MG63 (cell line): Measurements from ENCODE around the gene TSPYL4. TPM values are rescaled to one million over a fixed set of nuclear protein-coding genes. Genes with fewer than 3 reads are reported as not detected.

Experiments
- DNase-seq: peaks from one replicate; pipeline ENCODE4 v3.0.0-alpha.2; 2020
- H3K27me3 ChIP-seq: fragments of 250-450 bp; sonication (Bioruptor Pico); 2 replicates; pipeline ENCODE4 v1.5.1; 2020; ENCODE audit warnings: mild to moderate bottlenecking, moderate library complexity
- H3K36me3 ChIP-seq: fragments of 250-450 bp; sonication (Bioruptor Pico); 2 replicates; pipeline ENCODE4 v1.5.1; 2020; ENCODE audit warnings: mild to moderate bottlenecking, moderate library complexity
- H3K4me3 ChIP-seq: fragments of 250-450 bp; sonication (Bioruptor Pico); 2 replicates; pipeline ENCODE4 v1.5.1; 2020; ENCODE audit warnings: mild to moderate bottlenecking, moderate library complexity
- H3K9me3 ChIP-seq: fragments of 250-450 bp; sonication (Bioruptor Pico); 2 replicates; pipeline ENCODE4 v1.5.1; 2020; ENCODE audit warnings: mild to moderate bottlenecking, moderate library complexity
- total RNA-seq: library from RNA; depleted of rRNA; stranded (reverse); fragments of >200 nt; shearing (Covaris generic); gene quantifications from 2 replicates; pipeline ENCODE4 v1.2.3, GENCODE V29; 2014; ENCODE audit warnings: low replicate concordance

The TSPYL4 gene
- total RNA-seq, 1 experiment from 2014 or later, result 6.8 TPM

- DNase-seq, result peak; percentile 3
- no peaks in the 10 kb centered on the region for H3K27me3 ChIP-seq
Observed at GRCh38 chr6:116251568-116252384, 2.1 kb downstream of the TSPYL4 start.

GRCh38 chr6:116248577-116248976 lies 5.3 kb downstream of the TSPYL4 start:
- Histone ChIP-seq H3K4me3 (no peak overlapping the region), H3K36me3 (peaks cover 9% of the 10 kb centered on the region), H3K9me3 (no peaks in the 10 kb centered on the region), H3K27me3 (no peaks in the 10 kb centered on the region)
- no peak for DNase-seq

More at GRCh38 chr6:116251568-116252384, 2.1 kb downstream of the TSPYL4 start:
- Histone ChIP-seq H3K9me3 (no peaks in the 10 kb centered on the region), H3K4me3 (no peak overlapping the region), H3K36me3 (peaks cover 9% of the 10 kb centered on the region)

- no peaks in the 10 kb centered on the region for H3K9me3 ChIP-seq
- DNase-seq, result no peak
Observed at GRCh38 chr6:116247285-116247684, 6.6 kb downstream of the TSPYL4 start.

GRCh38 chr6:116246089-116246488 lies 7.8 kb downstream of the TSPYL4 start:
- Histone ChIP-seq H3K27me3 (no peaks in the 10 kb centered on the region), H3K36me3 (0 out of 2 replicates have a peak, but pooled peaks cover 3% of the 10 kb centered on the region), H3K9me3 (no peaks in the 10 kb centered on the region), H3K4me3 (no peak overlapping the region)
- DNase-seq, result no peak

More at GRCh38 chr6:116247285-116247684, 6.6 kb downstream of the TSPYL4 start:
- Histone ChIP-seq H3K4me3 (no peak overlapping the region), H3K36me3 (peaks cover 9% of the 10 kb centered on the region), H3K27me3 (no peaks in the 10 kb centered on the region)

- no peak for DNase-seq
- H3K36me3 ChIP-seq, result no peaks in the 10 kb centered on the region
- no peaks in the 10 kb centered on the region for H3K27me3 ChIP-seq
- H3K4me3 ChIP-seq, result no peak overlapping the region
- no peaks in the 10 kb centered on the region for H3K9me3 ChIP-seq
Observed at GRCh38 chr6:116244284-116244683, 9.6 kb downstream of the TSPYL4 start.

GRCh38 chr6:116239856-116240255 lies 14.0 kb downstream of the TSPYL4 start:
- no peak for DNase-seq
- no peaks in the 10 kb centered on the region for H3K36me3 ChIP-seq
- H3K9me3 ChIP-seq, result no peaks in the 10 kb centered on the region
- H3K4me3 ChIP-seq, result no peak overlapping the region
- H3K27me3 ChIP-seq, result no peaks in the 10 kb centered on the region

- no peak for DNase-seq
- H3K4me3 ChIP-seq, result no peak overlapping the region
- H3K27me3 ChIP-seq, result no peaks in the 10 kb centered on the region
- H3K36me3 ChIP-seq, result no peaks in the 10 kb centered on the region
- no peaks in the 10 kb centered on the region for H3K9me3 ChIP-seq
Observed at GRCh38 chr6:116239256-116239655, 14.6 kb downstream of the TSPYL4 start.

- Histone ChIP-seq H3K36me3 (no peaks in the 10 kb centered on the region), H3K9me3 (no peaks in the 10 kb centered on the region), H3K27me3 (no peaks in the 10 kb centered on the region), H3K4me3 (no peak overlapping the region)
- no peak for DNase-seq
Observed at GRCh38 chr6:116238083-116238482, 15.8 kb downstream of the TSPYL4 start.

- Histone ChIP-seq H3K27me3 (no peaks in the 10 kb centered on the region), H3K36me3 (no peaks in the 10 kb centered on the region)
Observed at GRCh38 chr6:116234689-116235088, 19.2 kb downstream of the TSPYL4 start.

GRCh38 chr6:116229287-116229913 lies 24.5 kb downstream of the TSPYL4 start:
- no peaks in the 10 kb centered on the region for H3K36me3 ChIP-seq
- no peaks in the 10 kb centered on the region for H3K27me3 ChIP-seq
- peak; percentile 87 for DNase-seq
- H3K9me3 ChIP-seq, result no peaks in the 10 kb centered on the region
- H3K4me3 ChIP-seq, result no peak overlapping the region

More at GRCh38 chr6:116234689-116235088, 19.2 kb downstream of the TSPYL4 start:
- Histone ChIP-seq H3K9me3 (no peaks in the 10 kb centered on the region), H3K4me3 (no peak overlapping the region)
- DNase-seq, result no peak

- Histone ChIP-seq H3K9me3 (no peaks in the 10 kb centered on the region), H3K4me3 (no peak overlapping the region), H3K27me3 (no peaks in the 10 kb centered on the region), H3K36me3 (no peaks in the 10 kb centered on the region)
- DNase-seq, result no peak
Observed at GRCh38 chr6:116223355-116223754, 30.5 kb downstream of the TSPYL4 start.

- H3K36me3 ChIP-seq, result no peaks in the 10 kb centered on the region
- no peak overlapping the region for H3K4me3 ChIP-seq
- no peaks in the 10 kb centered on the region for H3K9me3 ChIP-seq
- DNase-seq, result no peak
- no peaks in the 10 kb centered on the region for H3K27me3 ChIP-seq
Observed at GRCh38 chr6:116221911-116222310, 32.0 kb downstream of the TSPYL4 start.

GRCh38 chr6:116221067-116221466 lies 32.8 kb downstream of the TSPYL4 start:
- H3K36me3 ChIP-seq, result no peaks in the 10 kb centered on the region
- no peak for DNase-seq

GRCh38 chr6:116218866-116219265 lies 35.0 kb downstream of the TSPYL4 start:
- no peak overlapping the region for H3K4me3 ChIP-seq
- H3K9me3 ChIP-seq, result no peaks in the 10 kb centered on the region
- no peaks in the 10 kb centered on the region for H3K27me3 ChIP-seq
- no peak for DNase-seq
- no peaks in the 10 kb centered on the region for H3K36me3 ChIP-seq

More at GRCh38 chr6:116221067-116221466, 32.8 kb downstream of the TSPYL4 start:
- no peaks in the 10 kb centered on the region for H3K9me3 ChIP-seq
- no peaks in the 10 kb centered on the region for H3K27me3 ChIP-seq
- no peak overlapping the region for H3K4me3 ChIP-seq

GRCh38 chr6:116218172-116218633 lies 35.7 kb downstream of the TSPYL4 start:
- Histone ChIP-seq H3K9me3 (no peaks in the 10 kb centered on the region), H3K27me3 (no peaks in the 10 kb centered on the region), H3K36me3 (no peaks in the 10 kb centered on the region), H3K4me3 (no peak overlapping the region)
- no peak for DNase-seq

- Histone ChIP-seq H3K4me3 (no peak overlapping the region), H3K27me3 (no peaks in the 10 kb centered on the region), H3K36me3 (no peaks in the 10 kb centered on the region), H3K9me3 (no peaks in the 10 kb centered on the region)
- no peak for DNase-seq
Observed at GRCh38 chr6:116217069-116217468, 36.8 kb downstream of the TSPYL4 start.

GRCh38 chr6:116215414-116215813 lies 38.5 kb downstream of the TSPYL4 start:
- no peak for DNase-seq
- Histone ChIP-seq H3K36me3 (no peaks in the 10 kb centered on the region), H3K4me3 (no peak overlapping the region), H3K27me3 (no peaks in the 10 kb centered on the region), H3K9me3 (no peaks in the 10 kb centered on the region)

- Histone ChIP-seq H3K36me3 (no peaks in the 10 kb centered on the region), H3K4me3 (no peak overlapping the region), H3K27me3 (no peaks in the 10 kb centered on the region), H3K9me3 (no peaks in the 10 kb centered on the region)
- no peak for DNase-seq
Observed at GRCh38 chr6:116214681-116215080, 39.2 kb downstream of the TSPYL4 start.
